GM23338 (cell line): ENCODE results near the gene MTERF4. TPM values are rescaled to one million over a fixed set of nuclear protein-coding genes. Genes with fewer than 3 reads are reported as not detected.

Experiments used
- ATAC-seq: fragments of 200-7000 bp; cut with Tn5 transposase; 3 replicates; pipeline ENCODE4 v1.9.1; 2020
- DNase-seq: peaks from one replicate; pipeline ENCODE4 v3.0.0-alpha.2; 2015; ENCODE audit warnings: low spot score
- H2AFZ ChIP-seq: fragments of 200-600 bp; sonication (generic); 2 replicates; pipeline ENCODE4 v1.8.0; 2016; ENCODE audit warnings: antibody characterized with exemption, mild to moderate bottlenecking, moderate library complexity
- H3F3A ChIP-seq: fragments of 200-600 bp; sonication (generic); replicated peaks from 2 replicates; pipeline ENCODE4 v1.8.0; 2017; ENCODE audit warnings: antibody characterized with exemption, mixed run types, low read depth
- H3K27ac ChIP-seq: fragments of 200-600 bp; sonication (generic); 2 replicates; pipeline ENCODE4 v1.6.1; 2016; ENCODE audit warnings: low read depth
- H3K27me3 ChIP-seq: fragments of 200-600 bp; sonication (generic); 2 replicates; pipeline ENCODE4 v1.8.0; 2016; ENCODE audit warnings: mild to moderate bottlenecking, mixed run types, moderate library complexity; ENCODE audit not compliant: insufficient read depth
- H3K36me3 ChIP-seq: fragments of 200-600 bp; sonication (generic); 2 replicates; pipeline ENCODE4 v1.8.0; 2016; ENCODE audit warnings: mild to moderate bottlenecking; ENCODE audit not compliant: insufficient read depth
- H3K4me1 ChIP-seq: fragments of 200-600 bp; sonication (generic); 2 replicates; pipeline ENCODE4 v1.8.0; 2016; ENCODE audit warnings: mild to moderate bottlenecking, moderate library complexity; ENCODE audit not compliant: insufficient read depth
- H3K4me2 ChIP-seq: fragments of 200-600 bp; sonication (generic); 2 replicates; pipeline ENCODE4 v1.7.1; 2017; ENCODE audit warnings: mixed run types
- H3K4me3 ChIP-seq: fragments of 200-600 bp; sonication (generic); 2 replicates; pipeline ENCODE4 v1.6.1; 2016; ENCODE audit warnings: mixed run types
- H3K79me2 ChIP-seq: fragments of 200-600 bp; sonication (generic); replicated peaks from 2 replicates; pipeline ENCODE4 v1.8.0; 2017; ENCODE audit warnings: mild to moderate bottlenecking; ENCODE audit not compliant: insufficient read depth
- H3K9me2 ChIP-seq: fragments of 200-600 bp; sonication (generic); 2 replicates; pipeline ENCODE4 v1.8.0; 2017; ENCODE audit not compliant: insufficient read depth
- H4K20me1 ChIP-seq: fragments of 200-600 bp; sonication (generic); replicated peaks from 2 replicates; pipeline ENCODE4 v1.8.0; 2017; ENCODE audit warnings: mild to moderate bottlenecking; ENCODE audit not compliant: insufficient read depth
- H3K27ac Mint-ChIP-seq: 2 replicates; pipeline ENCODE4 v1.8.0; 2020; ENCODE audit warnings: inconsistent platforms, mild to moderate bottlenecking, moderate library complexity, mixed read lengths
- H3K27me3 Mint-ChIP-seq: 3 replicates; pipeline ENCODE4 v1.8.0; 2022; ENCODE audit warnings: low read depth, mild to moderate bottlenecking, moderate library complexity, mixed read lengths, inconsistent platforms; ENCODE audit not compliant: insufficient read depth, poor library complexity
- H3K36me3 Mint-ChIP-seq: 3 replicates; pipeline ENCODE4 v1.8.0; 2021; ENCODE audit warnings: low read depth, mild to moderate bottlenecking, inconsistent platforms, moderate library complexity, mixed read lengths
- H3K4me1 Mint-ChIP-seq: 3 replicates; pipeline ENCODE4 v1.8.0; 2020; ENCODE audit warnings: mild to moderate bottlenecking, inconsistent platforms, mixed read lengths
- H3K4me3 Mint-ChIP-seq: 3 replicates; pipeline ENCODE4 v1.8.0; 2021; ENCODE audit warnings: moderate library complexity, mild to moderate bottlenecking, inconsistent platforms, mixed read lengths
- H3K9me3 Mint-ChIP-seq: 3 replicates; pipeline ENCODE4 v1.8.0; 2020; ENCODE audit warnings: moderate library complexity, mild to moderate bottlenecking, inconsistent platforms, mixed read lengths
- CREB1 ChIP-seq: fragments of 250-450 bp; sonication (Bioruptor Pico); IDR thresholded peaks from 2 replicates; pipeline ENCODE4 v1.5.0; 2020; ENCODE audit warnings: low read depth, mild to moderate bottlenecking, moderate library complexity
- ETS1 ChIP-seq: IDR thresholded peaks from 2 replicates; pipeline ENCODE4 v1.6.1; 2016; ENCODE audit warnings: antibody characterized with exemption
- EZH2 ChIP-seq: fragments of 200-600 bp; sonication (generic); IDR thresholded peaks from one replicate; pipeline ENCODE4 v1.8.0; 2017; ENCODE audit warnings: antibody characterized with exemption, mild to moderate bottlenecking, low read depth; ENCODE audit not compliant: unreplicated experiment
- EZH2phosphoT487 ChIP-seq: fragments of 200-600 bp; sonication (generic); IDR thresholded peaks from one replicate; pipeline ENCODE4 v1.8.1; 2018; ENCODE audit warnings: antibody characterized with exemption; ENCODE audit not compliant: unreplicated experiment
- JUNB ChIP-seq: IDR thresholded peaks from one replicate; pipeline ENCODE4 v1.6.1; 2016; ENCODE audit warnings: antibody characterized with exemption; ENCODE audit not compliant: unreplicated experiment
- NANOG ChIP-seq: IDR thresholded peaks from 2 replicates; pipeline ENCODE4 v1.6.1; 2016; ENCODE audit warnings: antibody characterized with exemption, borderline replicate concordance
- POLR2AphosphoS5 ChIP-seq: IDR thresholded peaks from 2 replicates; pipeline ENCODE4 v1.6.1; 2016; ENCODE audit warnings: antibody characterized with exemption, low read depth
- REST ChIP-seq: IDR thresholded peaks from one replicate; pipeline ENCODE4 v1.6.1; 2018; ENCODE audit warnings: antibody characterized with exemption; ENCODE audit not compliant: unreplicated experiment
- STAT1 ChIP-seq: IDR thresholded peaks from one replicate; pipeline ENCODE4 v1.6.1; 2016; ENCODE audit warnings: antibody characterized with exemption; ENCODE audit not compliant: unreplicated experiment
- ZNF114 ChIP-seq: fragments of 250-450 bp; sonication (Bioruptor Pico); IDR thresholded peaks from 2 replicates; pipeline ENCODE4 v1.5.0; 2020; ENCODE audit warnings: mild to moderate bottlenecking, moderate library complexity
- ZNF331 ChIP-seq: fragments of 250-450 bp; sonication (Bioruptor Pico); IDR thresholded peaks from 2 replicates; pipeline ENCODE4 v1.5.0; 2020; ENCODE audit warnings: low read depth, mild to moderate bottlenecking, moderate library complexity
- ZNF462 ChIP-seq: fragments of 250-450 bp; sonication (Bioruptor Pico); IDR thresholded peaks from 2 replicates; pipeline ENCODE4 v1.5.0; 2020; ENCODE audit warnings: mild to moderate bottlenecking, moderate library complexity
- polyA plus RNA-seq: library from polyadenylated mRNA; unstranded; fragments of >200 nt; fragmentation: Nextera tagmentation; extraction: Ambion mirVana; gene quantifications from 2 replicates; pipeline ENCODE4 v1.2.1, GENCODE V29; 2016
- total RNA-seq: library from RNA; depleted of rRNA; stranded (reverse); fragments of >200 nt; shearing (Covaris generic); gene quantifications from 2 replicates; pipeline ENCODE4 v1.2.3, GENCODE V29; 2014

MTERF4 gene
- total and polyA plus RNA-seq, 2 experiments from 2014 or later: 15.3 to 63.6 TPM

- Histone ChIP-seq H3K9me2 (no peaks in the 10 kb centered on the region), H4K20me1 (no peaks in the 10 kb centered on the region), H3K4me3 (no peak overlapping the region), H2AFZ (no peak overlapping the region), H3F3A (no peaks in the 10 kb centered on the region), H3K27ac (no peak overlapping the region), H3K4me1 (no peaks in the 10 kb centered on the region), H3K27me3 (no peaks in the 10 kb centered on the region), H3K79me2 (no peaks in the 10 kb centered on the region), H3K4me2 (no peak overlapping the region), H3K36me3 (no peaks in the 10 kb centered on the region)
- no peak overlapping the region for H3K27ac Mint-ChIP-seq
- no peaks in the 10 kb centered on the region for H3K9me3 Mint-ChIP-seq
- TF ChIP-seq ZNF114 (CRISPR knock-in tag) (no peak), ETS1 (no peak), EZH2 (no peak), CREB1 (no peak), STAT1 (no peak), POLR2AphosphoS5 (no peak), REST (no peak), NANOG (no peak), ZNF462 (CRISPR knock-in tag) (no peak), EZH2phosphoT487 (no peak), JUNB (no peak), ZNF331 (no peak)
- ATAC-seq (no peak), DNase-seq (no peak)
- H3K4me3 Mint-ChIP-seq: no peak overlapping the region
- H3K4me1 Mint-ChIP-seq: peaks cover 4% of the 10 kb centered on the region
- no peaks in the 10 kb centered on the region for H3K36me3 Mint-ChIP-seq
- peaks cover 19% of the 10 kb centered on the region for H3K27me3 Mint-ChIP-seq
Observed at GRCh38 chr2:241068942-241069810, 32.9 kb downstream of the MTERF4 start.
